Astrocyte (in vitro differentiated cells and primary cell): Measurements from ENCODE around the gene FRMD4A. TPM values are rescaled to one million over a fixed set of nuclear protein-coding genes. Genes with fewer than 3 reads are reported as not detected.

Source experiments
- DNase-seq: peaks from one replicate; pipeline ENCODE4 v3.0.0-alpha.2; 2010; ENCODE audit warnings: low read depth
- FAIRE-seq: peaks from 2 replicates; lab custom pipeline; 2011; peaks lifted over from hg19 to GRCh38; lab: Jason Lieb, UNC
- H2AFZ ChIP-seq: 2 replicates; pipeline ENCODE4 v1.6.0; 2012; ENCODE audit warnings: low read depth, low read length, inconsistent platforms
- H3K27ac ChIP-seq: 2 replicates; pipeline ENCODE4 v1.5.1; 2011; ENCODE audit warnings: low read depth, low read length, inconsistent platforms
- H3K27me3 ChIP-seq: 2 replicates; pipeline ENCODE4 v1.6.0; 2011; ENCODE audit warnings: low read length, inconsistent platforms; ENCODE audit not compliant: insufficient read depth
- H3K36me3 ChIP-seq: 2 replicates; pipeline ENCODE4 v1.5.1; 2011; ENCODE audit warnings: low read length, inconsistent platforms; ENCODE audit not compliant: insufficient read depth
- H3K4me1 ChIP-seq: 2 replicates; pipeline ENCODE4 v1.5.1; 2011; ENCODE audit warnings: low read length, inconsistent platforms; ENCODE audit not compliant: insufficient read depth
- H3K4me2 ChIP-seq: 2 replicates; pipeline ENCODE4 v1.6.0; 2012; ENCODE audit warnings: low read length, inconsistent platforms
- H3K4me3 ChIP-seq: 2 replicates; pipeline ENCODE4 v1.5.1; 2011; ENCODE audit warnings: low read depth, mild to moderate bottlenecking, low read length, inconsistent platforms; ENCODE audit not compliant: insufficient read depth
- H3K79me2 ChIP-seq: 2 replicates; pipeline ENCODE4 v1.6.0; 2012; ENCODE audit warnings: mild to moderate bottlenecking, low read length, inconsistent platforms; ENCODE audit not compliant: insufficient read depth
- H3K9ac ChIP-seq: 2 replicates; pipeline ENCODE4 v1.6.0; 2012; ENCODE audit warnings: mild to moderate bottlenecking, low read length, inconsistent platforms
- H3K9me3 ChIP-seq: 2 replicates; pipeline ENCODE4 v1.5.1; 2012; ENCODE audit warnings: low read depth, mild to moderate bottlenecking, low read length, inconsistent platforms; ENCODE audit not compliant: insufficient read depth
- H4K20me1 ChIP-seq: 2 replicates; pipeline ENCODE4 v1.6.0; 2012; ENCODE audit warnings: low read length, inconsistent platforms; ENCODE audit not compliant: insufficient read depth
- H3K27ac Mint-ChIP-seq: one replicate; pipeline ENCODE4 v1.8.0; 2021; ENCODE audit warnings: mild to moderate bottlenecking, mixed read lengths; ENCODE audit not compliant: unreplicated experiment
- H3K27me3 Mint-ChIP-seq: one replicate; pipeline ENCODE4 v1.8.0; 2021; ENCODE audit warnings: low read depth, mixed read lengths; ENCODE audit not compliant: unreplicated experiment
- H3K36me3 Mint-ChIP-seq: one replicate; pipeline ENCODE4 v1.8.0; 2021; ENCODE audit warnings: low read depth, mixed read lengths; ENCODE audit not compliant: unreplicated experiment
- H3K4me1 Mint-ChIP-seq: one replicate; pipeline ENCODE4 v1.8.0; 2021; ENCODE audit warnings: low read depth, mixed read lengths; ENCODE audit not compliant: unreplicated experiment
- H3K4me3 Mint-ChIP-seq: one replicate; pipeline ENCODE4 v1.8.0; 2021; ENCODE audit warnings: mild to moderate bottlenecking, moderate library complexity, mixed read lengths; ENCODE audit not compliant: unreplicated experiment
- H3K9me3 Mint-ChIP-seq: one replicate; pipeline ENCODE4 v1.8.0; 2021; ENCODE audit warnings: mild to moderate bottlenecking, mixed read lengths; ENCODE audit not compliant: unreplicated experiment
- EZH2 ChIP-seq: IDR thresholded peaks from 2 replicates; pipeline ENCODE4 v1.6.1; 2012; ENCODE audit warnings: mild to moderate bottlenecking, low read length, inconsistent platforms; ENCODE audit not compliant: insufficient read depth
- total RNA-seq: library from RNA; stranded (reverse); gene quantifications from 2 replicates; pipeline ENCODE4 v1.2.1, GENCODE V29; 2021
- TF ChIP-seq, protein P1 (sequence below): IDR thresholded peaks from 2 replicates; pipeline ENCODE4 v1.5.1; 2011; ENCODE audit warnings: low read depth, mild to moderate bottlenecking, inconsistent platforms, low read length, moderate library complexity; ENCODE audit not compliant: insufficient read depth

FRMD4A gene
- total RNA-seq, 1 donor from 2014 or later = 82.5 TPM

DNA sequence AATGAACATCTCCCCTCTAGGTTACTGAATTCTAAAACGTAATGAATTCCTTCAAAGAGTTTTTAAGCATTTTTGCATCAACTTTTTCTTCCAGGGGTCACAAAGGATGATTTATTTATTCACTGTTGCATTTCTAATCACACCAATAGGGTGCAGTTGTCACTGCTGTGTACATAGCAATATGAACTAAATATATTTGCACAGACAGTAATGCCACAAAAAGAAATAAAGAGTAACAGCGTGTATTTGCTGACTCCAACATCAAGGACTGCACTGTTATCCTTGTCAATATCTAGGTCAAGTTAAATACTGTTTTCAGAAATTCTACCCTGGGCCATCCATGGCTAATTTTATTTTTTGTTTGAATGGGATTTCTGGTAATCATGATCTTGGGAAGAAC, 138.0 kb downstream of the FRMD4A start:
- Histone ChIP-seq H3K9ac (no peak overlapping the region), H3K27ac (no peak overlapping the region), H3K4me3 (no peak overlapping the region), H3K79me2 (no peaks in the 10 kb centered on the region), H2AFZ (no peak overlapping the region), H3K27me3 (no peaks in the 10 kb centered on the region), H4K20me1 (no peaks in the 10 kb centered on the region), H3K36me3 (no peaks in the 10 kb centered on the region), H3K4me1 (no peaks in the 10 kb centered on the region), H3K9me3 (no peaks in the 10 kb centered on the region), H3K4me2 (no peak overlapping the region)
- Mint-ChIP-seq H3K9me3 (peaks cover 2% of the 10 kb centered on the region), H3K4me1 (no peaks in the 10 kb centered on the region), H3K4me3 (no peak overlapping the region), H3K36me3 (peaks cover 2% of the 10 kb centered on the region), H3K27me3 (peaks cover 2% of the 10 kb centered on the region), H3K27ac (no peak overlapping the region)
- FAIRE-seq (no peak), DNase-seq (no peak)
- TF ChIP-seq, protein P1, sequence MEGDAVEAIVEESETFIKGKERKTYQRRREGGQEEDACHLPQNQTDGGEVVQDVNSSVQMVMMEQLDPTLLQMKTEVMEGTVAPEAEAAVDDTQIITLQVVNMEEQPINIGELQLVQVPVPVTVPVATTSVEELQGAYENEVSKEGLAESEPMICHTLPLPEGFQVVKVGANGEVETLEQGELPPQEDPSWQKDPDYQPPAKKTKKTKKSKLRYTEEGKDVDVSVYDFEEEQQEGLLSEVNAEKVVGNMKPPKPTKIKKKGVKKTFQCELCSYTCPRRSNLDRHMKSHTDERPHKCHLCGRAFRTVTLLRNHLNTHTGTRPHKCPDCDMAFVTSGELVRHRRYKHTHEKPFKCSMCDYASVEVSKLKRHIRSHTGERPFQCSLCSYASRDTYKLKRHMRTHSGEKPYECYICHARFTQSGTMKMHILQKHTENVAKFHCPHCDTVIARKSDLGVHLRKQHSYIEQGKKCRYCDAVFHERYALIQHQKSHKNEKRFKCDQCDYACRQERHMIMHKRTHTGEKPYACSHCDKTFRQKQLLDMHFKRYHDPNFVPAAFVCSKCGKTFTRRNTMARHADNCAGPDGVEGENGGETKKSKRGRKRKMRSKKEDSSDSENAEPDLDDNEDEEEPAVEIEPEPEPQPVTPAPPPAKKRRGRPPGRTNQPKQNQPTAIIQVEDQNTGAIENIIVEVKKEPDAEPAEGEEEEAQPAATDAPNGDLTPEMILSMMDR = no peak
- no peak for TF ChIP-seq EZH2

DNA sequence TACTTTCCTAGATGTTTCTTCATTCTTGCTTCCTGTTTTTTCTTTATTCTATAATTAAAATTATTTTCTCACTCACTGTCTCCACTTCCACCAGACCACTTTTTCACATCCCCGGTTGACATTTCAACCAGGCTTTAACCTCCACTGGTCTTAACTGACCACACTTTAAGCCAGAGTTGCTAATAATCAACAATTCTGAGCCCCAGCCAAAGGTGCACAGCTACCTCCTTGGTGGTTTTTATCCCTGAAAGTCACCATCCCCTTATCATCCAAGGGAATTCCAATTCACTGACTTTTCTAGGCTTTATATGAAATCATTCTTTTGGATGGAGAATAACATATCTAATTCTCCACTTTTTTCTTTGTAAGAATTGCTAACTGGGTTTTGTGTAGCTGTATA, 138.9 kb downstream of the FRMD4A start:
- H3K36me3 ChIP-seq = no peaks in the 10 kb centered on the region
- Mint-ChIP-seq H3K9me3 (peaks cover 2% of the 10 kb centered on the region), H3K4me1 (no peaks in the 10 kb centered on the region), H3K27me3 (peaks cover 2% of the 10 kb centered on the region), H3K36me3 (peaks cover 2% of the 10 kb centered on the region), H3K4me3 (no peak overlapping the region), H3K27ac (no peak overlapping the region)
- no peak overlapping the region for H3K9ac ChIP-seq
- H3K4me3 ChIP-seq = no peak overlapping the region
- no peaks in the 10 kb centered on the region for H3K79me2 ChIP-seq
- no peak overlapping the region for H3K4me2 ChIP-seq
- no peaks in the 10 kb centered on the region for H3K4me1 ChIP-seq
- no peaks in the 10 kb centered on the region for H3K27me3 ChIP-seq
- H4K20me1 ChIP-seq = no peaks in the 10 kb centered on the region
- FAIRE-seq = no peak
- no peak overlapping the region for H3K27ac ChIP-seq
- TF ChIP-seq, protein P1 = no peak
- TF ChIP-seq EZH2 = no peak
- peak; percentile 51 for DNase-seq
- H2AFZ ChIP-seq = no peak overlapping the region
- H3K9me3 ChIP-seq = no peaks in the 10 kb centered on the region

DNA sequence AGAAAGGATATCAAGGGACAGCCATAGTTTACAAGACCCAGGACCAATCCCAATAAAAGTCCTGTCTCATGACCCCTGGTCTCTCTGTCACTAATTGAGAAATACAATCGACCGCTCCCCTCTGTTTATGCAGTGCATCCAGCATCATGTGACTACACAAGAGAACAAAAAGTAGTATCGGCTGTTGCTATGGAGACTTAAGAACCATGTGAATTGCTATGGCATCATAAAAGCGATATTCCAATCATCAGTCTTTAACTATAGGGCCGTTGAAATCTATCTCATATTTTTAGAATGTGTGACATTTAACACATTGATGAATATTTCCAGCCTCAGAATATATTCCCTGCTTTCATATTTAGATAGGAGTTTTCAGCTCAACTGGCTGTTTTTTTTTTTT, 139.3 kb downstream of the FRMD4A start:
- Histone ChIP-seq H3K27me3 (no peaks in the 10 kb centered on the region), H3K4me1 (no peaks in the 10 kb centered on the region), H3K27ac (no peak overlapping the region), H2AFZ (no peak overlapping the region), H3K9me3 (no peaks in the 10 kb centered on the region), H3K4me2 (no peak overlapping the region), H4K20me1 (no peaks in the 10 kb centered on the region), H3K36me3 (no peaks in the 10 kb centered on the region), H3K9ac (no peak overlapping the region), H3K4me3 (no peak overlapping the region), H3K79me2 (no peaks in the 10 kb centered on the region)
- Mint-ChIP-seq H3K27ac (no peak overlapping the region), H3K4me3 (no peak overlapping the region), H3K4me1 (no peaks in the 10 kb centered on the region), H3K9me3 (peaks cover 2% of the 10 kb centered on the region), H3K36me3 (peaks cover 2% of the 10 kb centered on the region), H3K27me3 (peaks cover 2% of the 10 kb centered on the region)
- FAIRE-seq (no peak), DNase-seq (no peak)
- no peak for TF ChIP-seq EZH2
- TF ChIP-seq, protein P1 = no peak
